ENCODE results near the gene C12orf57. TPM values are rescaled to one million over a fixed set of nuclear protein-coding genes. Genes with fewer than 3 reads are reported as not detected.
A peak's percentile ranks its signal among the peaks of the same experiment; 100 is the strongest.

The C12orf57 gene
- total and polyA plus RNA-seq, 9 of the 15 experiments (the other 6 are each of a cell fraction or from before 2014, with no cell fraction given) = 26.7 to 191 (median 107) TPM

- TF ChIP-seq JUN (IDR thresholded peaks at IDR 0.05; ENCODE audit: borderline replicate concordance, low read depth, low read length) (no peak), JUN (CRISPR knock-in tag; IDR thresholded peaks at IDR 0.05; ENCODE audit: borderline replicate concordance) (no peak)
Observed at GRCh38 chr12:6928022-6928702, 15.7 kb upstream of the C12orf57 start (continued).

- CTCF ChIA-PET (ENCODE audit: low intra/inter-chr PET ratio) = interaction anchor here (0.6 kb wide), 1 partner anchor 27 kb away, joined by 7 read pairs; no protein-coding TSS in a partner anchor
- H3K79me2 ChIP-seq (ENCODE audit: control insufficient read depth, insufficient read depth, low read length) = peaks cover 55% of the 10 kb centered on the region
- intact Hi-C loops (cut with micrococcal nuclease) = loop anchor here (5.0 kb wide), 1 partner anchor 113 kb away; no protein-coding TSS in a partner anchor
Observed at GRCh38 chr12:6928703-6929407, 15.0 kb upstream of the C12orf57 start.

More at GRCh38 chr12:6928703-6929407, 15.0 kb upstream of the C12orf57 start:
- in situ Hi-C loops (cut with MboI) = no loop called here
- H3K9ac ChIP-seq (ENCODE audit: insufficient read depth in 1 of 2, low read depth in 2 of 2, low read length in 2 of 2) = peak overlapping the region; percentile 84 to 93
- H3K36me3 ChIP-seq (ENCODE audit: control insufficient read depth, insufficient read depth, low read length) = peaks cover 16% of the 10 kb centered on the region; the same call in 1 of the 3 replicates
- H3K4me3 ChIP-seq = peak overlapping the region; percentile 76
- no peak overlapping the region for H2AFZ ChIP-seq (ENCODE audit: low read depth, low read length)
- WGBS (ENCODE audit: insufficient coverage, low coverage, missing lambda C conversion rate) = 3% methylated on average over 18 of the region's 19 CpGs
- POLR2A ChIA-PET = interaction anchor here (0.7 to 8.1 kb wide), 6 partner anchors 9 to 170 kb away, joined by 3 to 61 read pairs (median 4); partner anchors contain the start of genes C12orf57 and RNU7-1
- H3K4me2 ChIP-seq (ENCODE audit: insufficient read depth, low read length) = peak overlapping the region; percentile 87
- H3K27me3 ChIP-seq (ENCODE audit: control insufficient read depth in 2 of 2, insufficient read depth in 2 of 2, low read length in 2 of 2) = no peaks in the 10 kb centered on the region
- TSS peak; percentile 58 for BruUV-seq (replicated peaks)
- no peak for FAIRE-seq
- peak overlapping the region; percentile 63 for H3K27ac ChIP-seq (ENCODE audit: extremely low read depth, low read depth, low read length)
- TF ChIP-seq RBBP5 (IDR thresholded peaks at IDR 0.05; ENCODE audit: borderline replicate concordance, insufficient read depth, low read length, poor library complexity, severe bottlenecking) (peak; percentile 20), ZNF778 (CRISPR knock-in tag; IDR thresholded peaks at IDR 0.05) (no peak), ARNT (IDR thresholded peaks at IDR 0.05) (no peak), TBL1XR1 (IDR thresholded peaks at IDR 0.05; ENCODE audit: low read length in 2 of 2) (0 out of 4 replicates have a peak, but pooled peaks of 1 of the 2 experiments have one; percentile 26), NFRKB (IDR thresholded peaks at IDR 0.05; ENCODE audit: low read depth) (0 out of 2 replicates have a peak, but pooled peaks have one; percentile 32), MLLT1 (IDR thresholded peaks at IDR 0.05) (0 out of 4 replicates have a peak, but pooled peaks of 1 of the 2 experiments have one; percentile 7), TFAP4 (CRISPR knock-in tag; IDR thresholded peaks at IDR 0.05; ENCODE audit: borderline replicate concordance) (0 out of 2 replicates have a peak, but pooled peaks have one; percentile 1), RBFOX2 (IDR thresholded peaks at IDR 0.05; ENCODE audit: low read depth, low read length) (0 out of 2 replicates have a peak, but pooled peaks have one; percentile 19), UBTF (IDR thresholded peaks at IDR 0.05; ENCODE audit: borderline replicate concordance in 1 of 2, low read depth in 2 of 2, low read length in 2 of 2) (0 out of 4 replicates have a peak, but pooled peaks of 1 of the 2 experiments have one; percentile 29)
- DNase-seq (ENCODE audit: extremely low read depth in 1 of 4, low spot score in 3 of 4) = no peak
- peaks cover 46 to 47% of the 10 kb centered on the region in 2 experiments; a peak in 4 of 5 replicates for H3K4me1 ChIP-seq (replicated peaks in 1 of 2; ENCODE audit: control insufficient read depth in 2 of 2, insufficient read depth in 2 of 2, low read length in 2 of 2)
- H4K20me1 ChIP-seq (replicated peaks; ENCODE audit: control insufficient read depth, insufficient read depth, low read length) = no peaks in the 10 kb centered on the region
- H3K9me3 ChIP-seq (replicated peaks; ENCODE audit: control insufficient read depth, insufficient read depth, low read depth, low read length) = no peaks in the 10 kb centered on the region
- ATAC-seq = peak; percentile 5; the same call in 2 of the 3 replicates
- H3K9me1 ChIP-seq (ENCODE audit: control insufficient read depth, insufficient read depth, low read length) = peaks cover 4% of the 10 kb centered on the region
